Measurements from ENCODE around the gene FGFBP2. TPM values are rescaled to one million over a fixed set of nuclear protein-coding genes. Genes with fewer than 3 reads are reported as not detected.

Gene FGFBP2
- total RNA-seq, 4 donors from 2014 or later: 0.62 to 5.2 (median 2.2) TPM

GRCh38 chr4:15934259-15934658, 28.7 kb downstream of the FGFBP2 start:
- 79 to 90% methylated on average over 3 of the region's 3 CpGs for WGBS, 2 donors (ENCODE audit: low coverage in 1 of 2)
- no peak for ATAC-seq

DNA sequence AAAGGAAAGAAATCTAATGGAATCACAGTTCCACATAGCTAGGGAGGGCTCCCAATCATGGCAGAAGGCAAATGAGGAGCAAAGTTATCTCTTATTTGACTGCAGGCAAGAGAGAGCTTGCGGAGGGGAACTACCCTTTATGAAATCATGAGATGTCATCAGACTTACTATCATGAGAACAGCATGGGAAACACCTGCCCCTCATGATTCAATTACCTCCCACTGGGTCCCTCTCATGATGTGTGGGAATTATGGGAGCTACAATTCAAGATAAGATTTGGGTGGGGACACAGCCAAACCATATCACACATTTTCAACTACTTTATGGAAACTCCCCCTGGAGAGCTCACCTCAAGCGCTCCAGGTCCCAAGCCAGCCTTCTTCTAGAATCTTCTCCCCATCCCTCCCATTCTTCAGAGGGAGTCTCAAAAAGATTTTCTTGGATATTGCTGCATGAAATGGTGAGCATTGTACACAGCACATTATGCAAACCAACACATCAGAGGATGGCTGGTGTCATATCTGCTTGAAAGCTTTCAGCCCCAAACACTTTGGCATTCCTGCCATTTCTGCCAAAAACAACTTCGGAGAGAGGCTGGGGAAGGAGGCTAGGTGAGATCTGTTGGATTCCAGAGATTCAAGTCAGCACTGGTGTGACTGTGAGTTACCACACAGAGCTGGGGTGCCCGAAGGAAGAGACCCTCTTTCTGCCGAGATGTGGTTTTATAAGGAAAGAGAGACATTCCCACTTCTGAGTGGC, 31.3 kb downstream of the FGFBP2 start:
- TF ChIP-seq POLR2AphosphoS5 (IDR thresholded peaks at IDR 0.05) (no peak), POLR2A (IDR thresholded peaks at IDR 0.05) (no peak), EP300 (IDR thresholded peaks at IDR 0.05) (no peak)
- ATAC-seq: no peak
- WGBS, 2 donors (ENCODE audit: low coverage in 1 of 2): 91 to 100% methylated on average over 2 to 5 of the region's 5 CpGs

More at GRCh38 chr4:15934259-15934658, 28.7 kb downstream of the FGFBP2 start:
- Histone ChIP-seq H3K36me3 (no peaks in the 10 kb centered on the region), H3K27me3 (no peaks in the 10 kb centered on the region), H3K9me3 (no peaks in the 10 kb centered on the region), H3K27ac (no peak overlapping the region), H3K4me1 (no peaks in the 10 kb centered on the region), H3K4me3 (no peak overlapping the region)
- TF ChIP-seq, protein P1, sequence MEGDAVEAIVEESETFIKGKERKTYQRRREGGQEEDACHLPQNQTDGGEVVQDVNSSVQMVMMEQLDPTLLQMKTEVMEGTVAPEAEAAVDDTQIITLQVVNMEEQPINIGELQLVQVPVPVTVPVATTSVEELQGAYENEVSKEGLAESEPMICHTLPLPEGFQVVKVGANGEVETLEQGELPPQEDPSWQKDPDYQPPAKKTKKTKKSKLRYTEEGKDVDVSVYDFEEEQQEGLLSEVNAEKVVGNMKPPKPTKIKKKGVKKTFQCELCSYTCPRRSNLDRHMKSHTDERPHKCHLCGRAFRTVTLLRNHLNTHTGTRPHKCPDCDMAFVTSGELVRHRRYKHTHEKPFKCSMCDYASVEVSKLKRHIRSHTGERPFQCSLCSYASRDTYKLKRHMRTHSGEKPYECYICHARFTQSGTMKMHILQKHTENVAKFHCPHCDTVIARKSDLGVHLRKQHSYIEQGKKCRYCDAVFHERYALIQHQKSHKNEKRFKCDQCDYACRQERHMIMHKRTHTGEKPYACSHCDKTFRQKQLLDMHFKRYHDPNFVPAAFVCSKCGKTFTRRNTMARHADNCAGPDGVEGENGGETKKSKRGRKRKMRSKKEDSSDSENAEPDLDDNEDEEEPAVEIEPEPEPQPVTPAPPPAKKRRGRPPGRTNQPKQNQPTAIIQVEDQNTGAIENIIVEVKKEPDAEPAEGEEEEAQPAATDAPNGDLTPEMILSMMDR (IDR thresholded peaks at IDR 0.05): no peak
- TF ChIP-seq POLR2A (IDR thresholded peaks at IDR 0.05) (no peak), EP300 (IDR thresholded peaks at IDR 0.05) (no peak), POLR2AphosphoS5 (IDR thresholded peaks at IDR 0.05) (no peak)

GRCh38 chr4:15930314-15930713, 32.7 kb downstream of the FGFBP2 start:
- ATAC-seq: no peak
- TF ChIP-seq POLR2A (IDR thresholded peaks at IDR 0.05) (no peak), POLR2AphosphoS5 (IDR thresholded peaks at IDR 0.05) (no peak)
- H3K27me3 ChIP-seq: no peaks in the 10 kb centered on the region
- H3K36me3 ChIP-seq: no peaks in the 10 kb centered on the region
- 31 to 50% methylated on average over 1 to 3 of the region's 7 CpGs for WGBS, 2 donors (ENCODE audit: low coverage in 1 of 2)
- H3K4me3 ChIP-seq: no peak overlapping the region
- H3K9me3 ChIP-seq: no peaks in the 10 kb centered on the region
- peak overlapping the region in 1 of 4 donors; percentile 5 for H3K27ac ChIP-seq
- H3K4me1 ChIP-seq: no peaks in the 10 kb centered on the region

More for the DNA sequence above, 31.3 kb downstream of the FGFBP2 start:
- no peaks in the 10 kb centered on the region for H3K4me1 ChIP-seq
- H3K9me3 ChIP-seq: no peaks in the 10 kb centered on the region
- H3K4me3 ChIP-seq: no peak overlapping the region
- no peaks in the 10 kb centered on the region for H3K36me3 ChIP-seq
- H3K27ac ChIP-seq: no peak overlapping the region
- H3K27me3 ChIP-seq: no peaks in the 10 kb centered on the region

GRCh38 chr4:15929540-15929939, 33.4 kb downstream of the FGFBP2 start:
- WGBS, 2 donors (ENCODE audit: low coverage in 1 of 2): 71 to 75% methylated on average over 1 to 2 of the region's 3 CpGs
- Histone ChIP-seq H3K27me3 (no peaks in the 10 kb centered on the region), H3K4me1 (no peaks in the 10 kb centered on the region), H3K4me3 (no peak overlapping the region), H3K36me3 (no peaks in the 10 kb centered on the region), H3K27ac (no peak overlapping the region), H3K9me3 (no peaks in the 10 kb centered on the region)
- TF ChIP-seq EP300 (IDR thresholded peaks at IDR 0.05) (no peak), POLR2AphosphoS5 (IDR thresholded peaks at IDR 0.05) (no peak), POLR2A (IDR thresholded peaks at IDR 0.05) (no peak)
- TF ChIP-seq, protein P1 (IDR thresholded peaks at IDR 0.05): no peak
- no peak for ATAC-seq

DNA sequence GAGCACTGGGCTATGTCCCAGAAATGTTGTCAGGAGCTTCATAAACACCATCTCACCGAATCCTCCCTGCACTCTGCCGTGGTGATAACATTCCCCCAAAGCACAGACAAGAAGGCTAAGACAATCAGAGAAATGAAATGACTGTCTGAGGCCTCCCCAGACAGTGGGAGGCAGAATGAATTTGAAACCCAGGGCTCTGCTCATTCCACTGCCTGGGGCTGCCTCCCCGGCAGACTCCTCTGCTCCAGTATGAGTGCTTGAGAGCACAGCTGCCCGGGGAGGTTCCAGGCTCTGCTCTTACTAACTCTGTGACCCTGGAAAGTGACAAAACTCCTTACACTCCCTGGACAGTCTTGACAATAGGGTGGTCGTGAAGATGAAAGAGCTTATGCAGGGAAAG, 34.1 kb downstream of the FGFBP2 start:
- TF ChIP-seq POLR2AphosphoS5 (IDR thresholded peaks at IDR 0.05): no peak
- no peak for TF ChIP-seq POLR2A (IDR thresholded peaks at IDR 0.05)
- TF ChIP-seq, protein P1 (IDR thresholded peaks at IDR 0.05): no peak
- TF ChIP-seq EP300 (IDR thresholded peaks at IDR 0.05): no peak
- no peaks in the 10 kb centered on the region for H3K27me3 ChIP-seq
- WGBS, 2 donors (ENCODE audit: low coverage in 1 of 2): 26% methylated on average over 3 of the region's 5 CpGs; no CpG with 5 or more reads in 1 of the 2 donors
- ATAC-seq: no peak
- no peaks in the 10 kb centered on the region for H3K4me1 ChIP-seq
- no peaks in the 10 kb centered on the region for H3K9me3 ChIP-seq
- H3K36me3 ChIP-seq: no peaks in the 10 kb centered on the region
- H3K27ac ChIP-seq: peak overlapping the region in 1 of 4 donors; percentile 11
- H3K4me3 ChIP-seq: no peak overlapping the region

GRCh38 chr4:15926486-15926885, 36.5 kb downstream of the FGFBP2 start:
- TF ChIP-seq EP300 (IDR thresholded peaks at IDR 0.05) (no peak), POLR2AphosphoS5 (IDR thresholded peaks at IDR 0.05) (no peak), POLR2A (IDR thresholded peaks at IDR 0.05) (no peak)
- TF ChIP-seq, protein P1 (IDR thresholded peaks at IDR 0.05): no peak
- Histone ChIP-seq H3K9me3 (no peaks in the 10 kb centered on the region), H3K4me1 (no peaks in the 10 kb centered on the region), H3K4me3 (no peak overlapping the region), H3K27me3 (no peaks in the 10 kb centered on the region), H3K36me3 (no peaks in the 10 kb centered on the region), H3K27ac (no peak overlapping the region)
- WGBS, 2 donors (ENCODE audit: low coverage in 1 of 2): 45 to 77% methylated on average over 5 to 7 of the region's 7 CpGs
- ATAC-seq: no peak
